ENCODE data around the gene RHEBL1.
"Not testable (repeated sequence)": the region's sequence is repeated elsewhere in the genome, so short reads cannot be mapped to it uniquely, and the experiment has no call there.

RHEBL1 gene

DNA sequence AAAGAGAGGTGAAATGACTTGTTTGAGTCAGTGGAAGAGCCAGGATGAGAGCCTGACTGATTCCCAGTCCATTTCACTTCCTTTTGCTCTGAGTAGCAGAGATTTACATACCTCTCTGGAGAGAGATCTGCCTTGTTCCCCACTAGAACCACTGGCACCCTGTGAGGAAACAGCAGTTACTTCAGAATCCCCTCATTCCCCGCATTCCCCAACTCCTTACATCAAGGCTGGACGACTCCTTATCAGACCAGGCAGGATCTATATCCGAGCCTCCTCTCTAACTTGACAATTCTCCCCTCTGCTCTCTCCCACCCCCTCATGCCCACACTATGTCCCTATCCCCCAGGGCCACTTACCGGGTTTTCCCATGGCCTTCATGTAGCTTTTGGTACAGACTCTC lies 3.7 kb downstream of the RHEBL1 start:
- no peaks in the 10 kb centered on the region for H3K9me3 ChIP-seq (ENCODE audit: control insufficient read depth, insufficient read depth, low read depth, low read length)
- ChIA-PET CTCF (interaction anchor here (0.5 to 9.2 kb wide), 12 partner anchors 10 to 78 kb away, joined by 3 to 131 read pairs (median 6); partner anchors contain the start of genes DHH and TUBA1B), POLR2A (interaction anchor here (1.0 to 1.4 kb wide), 2 partner anchors 18 to 26 kb away, joined by 3 to 5 read pairs; no protein-coding TSS in a partner anchor)
- H3K4me1 ChIP-seq (ENCODE audit: control insufficient read depth, insufficient read depth, low read length): peaks cover 4% of the 10 kb centered on the region
- no peak overlapping the region for H3K4me3 ChIP-seq (ENCODE audit: low read depth, low read length)
- TF ChIP-seq BCL11B (tag by site-specific recombination; IDR thresholded peaks at IDR 0.05; ENCODE audit: low read depth) (no peak), ZNF549 (tag by site-specific recombination; IDR thresholded peaks at IDR 0.05) (no peak), ZNF76 (tag by site-specific recombination; IDR thresholded peaks at IDR 0.05; ENCODE audit: borderline replicate concordance, low read depth) (no peak), ZNF571 (tag by site-specific recombination; IDR thresholded peaks at IDR 0.05) (no peak), BCL6B (tag by site-specific recombination; IDR thresholded peaks at IDR 0.05) (no peak), ZNF354C (tag by site-specific recombination; IDR thresholded peaks at IDR 0.05; ENCODE audit: borderline replicate concordance, low read depth) (no peak), ZNF626 (tag by site-specific recombination; IDR thresholded peaks at IDR 0.05) (no peak), ZNF837 (tag by site-specific recombination; IDR thresholded peaks at IDR 0.05) (no peak), MYNN (tag by site-specific recombination; IDR thresholded peaks at IDR 0.05; ENCODE audit: borderline replicate concordance) (no peak), ZNF692 (tag by site-specific recombination; IDR thresholded peaks at IDR 0.05) (no peak), GLIS2 (tag by site-specific recombination; IDR thresholded peaks at IDR 0.05) (no peak), ZNF768 (tag by site-specific recombination; IDR thresholded peaks at IDR 0.05) (no peak), ZBTB20 (tag by site-specific recombination; IDR thresholded peaks at IDR 0.05) (no peak), SCRT1 (tag by site-specific recombination; IDR thresholded peaks at IDR 0.05; ENCODE audit: borderline replicate concordance) (no peak), ZNF423 (tag by site-specific recombination; IDR thresholded peaks at IDR 0.05) (no peak), ZNF202 (tag by site-specific recombination; IDR thresholded peaks at IDR 0.05; ENCODE audit: borderline replicate concordance) (no peak), IKZF3 (tag by site-specific recombination; IDR thresholded peaks at IDR 0.05) (no peak), ZNF510 (tag by site-specific recombination; IDR thresholded peaks at IDR 0.05; ENCODE audit: insufficient replicate concordance) (no peak), ZNF146 (tag by site-specific recombination; IDR thresholded peaks at IDR 0.05) (no peak)
- no peaks in the 10 kb centered on the region for H3K36me3 ChIP-seq (ENCODE audit: control insufficient read depth in 2 of 2, insufficient read depth in 1 of 2, low read length in 2 of 2)
- no peak overlapping the region for H3K27ac ChIP-seq (ENCODE audit: extremely low read depth, low read depth, low read length)

- Histone ChIP-seq H3K27ac (ENCODE audit: extremely low read depth, low read depth, low read length) (no peak overlapping the region), H3K4me1 (ENCODE audit: control insufficient read depth, insufficient read depth, low read length) (no peaks in the 10 kb centered on the region), H3K4me3 (ENCODE audit: low read depth, low read length) (no peak overlapping the region), H3K9me3 (ENCODE audit: control insufficient read depth, insufficient read depth, low read depth, low read length) (no peaks in the 10 kb centered on the region), H3K36me3 (ENCODE audit: control insufficient read depth in 2 of 2, insufficient read depth in 1 of 2, low read length in 2 of 2) (no peaks in the 10 kb centered on the region)
- CTCF ChIA-PET: interaction anchor here (0.6 to 9.2 kb wide), 28 partner anchors 8 to 283 kb away, joined by 3 to 131 read pairs (median 6); partner anchors contain the start of genes DDN, DHH and TUBA1B
- POLR2A ChIA-PET: interaction anchor here (1.3 to 2.9 kb wide), 5 partner anchors 23 to 66 kb away, joined by 3 to 16 read pairs (median 11); partner anchors contain the start of gene TUBA1B
- TF ChIP-seq ZNF239 (tag by site-specific recombination; IDR thresholded peaks at IDR 0.05): no peak
Measured at GRCh38 chr12:49064767-49065152, 5.0 kb downstream of the RHEBL1 start.

- H3K9me3 ChIP-seq (ENCODE audit: control insufficient read depth, insufficient read depth, low read depth, low read length); H3K36me3 ChIP-seq (ENCODE audit: control insufficient read depth in 2 of 2, insufficient read depth in 1 of 2, low read length in 2 of 2); POLR2A ChIA-PET; H3K4me3 ChIP-seq (ENCODE audit: low read depth, low read length); H3K4me1 ChIP-seq (ENCODE audit: control insufficient read depth, insufficient read depth, low read length); H3K27ac ChIP-seq (ENCODE audit: extremely low read depth, low read depth, low read length): not testable (repeated sequence)
- CTCF ChIA-PET: interaction anchor here (0.9 to 9.2 kb wide), 5 partner anchors 25 to 298 kb away, joined by 3 to 131 read pairs (median 74); partner anchors contain the start of gene DHH
Measured at GRCh38 chr12:49061916-49062315, 7.9 kb downstream of the RHEBL1 start.
